ENCODE data around the gene PPP4R3A. TPM values are rescaled to one million over a fixed set of nuclear protein-coding genes. Genes with fewer than 3 reads are reported as not detected.

PPP4R3A gene
- total and polyA plus RNA-seq, 4 donors, result 43.8 to 135 (median 61.4) TPM

DNA sequence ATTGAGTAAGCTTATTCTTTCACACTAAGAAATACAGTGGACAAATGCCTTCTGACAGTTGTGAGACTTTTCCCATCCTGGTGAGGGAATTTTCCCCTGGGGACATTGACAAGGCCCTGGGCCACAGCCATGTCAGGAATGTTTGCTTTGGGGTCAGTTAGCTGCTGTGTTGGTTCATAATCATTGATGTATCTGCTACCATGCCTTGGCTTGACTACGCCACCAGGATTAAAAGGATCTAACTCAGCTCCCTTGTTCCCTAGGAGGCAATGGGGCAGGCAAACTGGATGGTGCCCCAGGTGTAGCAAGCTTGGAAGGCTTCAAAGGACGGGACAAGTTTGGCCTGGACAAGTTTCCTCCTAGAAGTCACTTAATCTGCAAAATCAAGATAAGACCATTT lies 89.4 kb downstream of the PPP4R3A start:
- DNase-seq, result no peak
- Histone ChIP-seq H3K4me1 (ENCODE audit: control insufficient read depth in 5 of 5, insufficient read depth in 5 of 5, low read length in 5 of 5) (peaks cover 0 to 27% (median 6%) of the 10 kb centered on the region in 5 donors), H3K9me3 (ENCODE audit: control insufficient read depth in 4 of 4, insufficient read depth in 3 of 4, low read length in 3 of 4) (no peaks in the 10 kb centered on the region), H3K27me3 (ENCODE audit: control insufficient read depth in 3 of 3, insufficient read depth in 3 of 3, low read length in 2 of 3) (peaks cover 0 to 8% (median 2%) of the 10 kb centered on the region in 3 donors), H3K9ac (ENCODE audit: insufficient read depth in 1 of 2, low read length in 2 of 2) (no peak overlapping the region), H3K4me3 (no peak overlapping the region), H3K36me3 (ENCODE audit: control insufficient read depth in 4 of 4, insufficient read depth in 4 of 4, low read length in 4 of 4) (no peaks in the 10 kb centered on the region), H3K27ac (ENCODE audit: low read depth in 1 of 2, low read length in 1 of 2) (no peak overlapping the region)
- TF ChIP-seq, protein P1, sequence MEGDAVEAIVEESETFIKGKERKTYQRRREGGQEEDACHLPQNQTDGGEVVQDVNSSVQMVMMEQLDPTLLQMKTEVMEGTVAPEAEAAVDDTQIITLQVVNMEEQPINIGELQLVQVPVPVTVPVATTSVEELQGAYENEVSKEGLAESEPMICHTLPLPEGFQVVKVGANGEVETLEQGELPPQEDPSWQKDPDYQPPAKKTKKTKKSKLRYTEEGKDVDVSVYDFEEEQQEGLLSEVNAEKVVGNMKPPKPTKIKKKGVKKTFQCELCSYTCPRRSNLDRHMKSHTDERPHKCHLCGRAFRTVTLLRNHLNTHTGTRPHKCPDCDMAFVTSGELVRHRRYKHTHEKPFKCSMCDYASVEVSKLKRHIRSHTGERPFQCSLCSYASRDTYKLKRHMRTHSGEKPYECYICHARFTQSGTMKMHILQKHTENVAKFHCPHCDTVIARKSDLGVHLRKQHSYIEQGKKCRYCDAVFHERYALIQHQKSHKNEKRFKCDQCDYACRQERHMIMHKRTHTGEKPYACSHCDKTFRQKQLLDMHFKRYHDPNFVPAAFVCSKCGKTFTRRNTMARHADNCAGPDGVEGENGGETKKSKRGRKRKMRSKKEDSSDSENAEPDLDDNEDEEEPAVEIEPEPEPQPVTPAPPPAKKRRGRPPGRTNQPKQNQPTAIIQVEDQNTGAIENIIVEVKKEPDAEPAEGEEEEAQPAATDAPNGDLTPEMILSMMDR (IDR thresholded peaks at IDR 0.05; ENCODE audit: control extremely low read depth, extremely low read depth), result no peak
- no peak for ATAC-seq (ENCODE audit: insufficient read depth, low FRiP score)
- 85 to 88% methylated on average over 2 of the region's 2 CpGs for WGBS, 2 donors

DNA sequence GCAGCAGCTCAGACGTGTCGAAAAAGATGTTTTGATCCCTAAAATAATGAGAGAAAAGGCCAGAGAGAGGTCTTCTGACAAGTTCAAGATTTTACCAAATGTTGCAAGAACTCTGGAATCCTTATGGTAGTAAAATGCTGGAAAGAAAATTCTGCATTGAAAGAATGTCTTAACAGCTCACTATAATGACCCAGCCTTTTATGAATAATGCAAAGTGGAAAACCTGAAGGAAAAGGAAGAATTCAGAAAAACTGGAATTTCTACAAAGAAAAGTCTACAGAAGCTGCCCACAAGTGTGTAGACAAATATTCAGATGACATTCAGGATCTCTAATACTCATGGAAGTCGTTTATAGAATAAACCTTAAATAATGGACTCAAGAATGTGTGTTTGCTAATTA lies 90.7 kb downstream of the PPP4R3A start:
- DNase-seq, result peak in 1 of 3 donors; percentile 38
- Histone ChIP-seq H3K36me3 (ENCODE audit: control insufficient read depth in 4 of 4, insufficient read depth in 4 of 4, low read length in 4 of 4) (no peaks in the 10 kb centered on the region), H3K4me1 (ENCODE audit: control insufficient read depth in 5 of 5, insufficient read depth in 5 of 5, low read length in 5 of 5) (peaks cover 0 to 27% (median 6%) of the 10 kb centered on the region in 5 donors), H3K9me3 (ENCODE audit: control insufficient read depth in 4 of 4, insufficient read depth in 3 of 4, low read length in 3 of 4) (no peaks in the 10 kb centered on the region), H3K27ac (ENCODE audit: low read depth in 1 of 2, low read length in 1 of 2) (no peak overlapping the region), H3K27me3 (ENCODE audit: control insufficient read depth in 3 of 3, insufficient read depth in 3 of 3, low read length in 2 of 3) (peaks cover 0 to 8% (median 2%) of the 10 kb centered on the region in 3 donors), H3K4me3 (no peak overlapping the region), H3K9ac (ENCODE audit: insufficient read depth in 1 of 2, low read length in 2 of 2) (peak overlapping the region in 1 of 2 donors; percentile 39)
- 52 to 65% methylated on average over 3 of the region's 3 CpGs for WGBS, 2 donors
- ATAC-seq (ENCODE audit: insufficient read depth, low FRiP score), result no peak
- TF ChIP-seq, protein P1 (IDR thresholded peaks at IDR 0.05; ENCODE audit: control extremely low read depth, extremely low read depth), result no peak

DNA sequence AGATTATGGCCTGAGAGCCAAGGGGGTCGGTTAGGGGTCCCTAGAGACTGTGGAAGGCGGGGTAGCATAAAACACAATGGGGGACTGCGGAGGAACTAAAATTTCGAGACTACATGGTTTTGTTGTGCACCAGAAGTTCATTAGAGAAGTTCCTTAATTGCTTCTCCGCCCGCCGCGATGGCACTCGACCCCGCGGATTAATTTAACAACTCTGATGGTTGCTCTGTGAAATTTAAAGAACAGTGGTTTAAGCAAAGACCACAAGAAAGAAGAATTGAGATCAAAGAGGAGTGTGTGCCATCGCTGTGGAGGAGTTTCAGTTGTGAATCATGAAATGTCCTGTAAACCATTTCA lies 91.1 kb downstream of the PPP4R3A start:
- H3K9ac ChIP-seq (ENCODE audit: insufficient read depth in 1 of 2, low read length in 2 of 2), result peak overlapping the region in 1 of 2 donors; percentile 39
- WGBS, 2 donors, result 36 to 42% methylated on average over 12 of the region's 12 CpGs
- H3K4me1 ChIP-seq (ENCODE audit: control insufficient read depth in 5 of 5, insufficient read depth in 5 of 5, low read length in 5 of 5), result peaks cover 0 to 27% (median 6%) of the 10 kb centered on the region in 5 donors

More for the DNA sequence above, 91.1 kb downstream of the PPP4R3A start:
- Histone ChIP-seq H3K4me3 (no peak overlapping the region), H3K27me3 (ENCODE audit: control insufficient read depth in 3 of 3, insufficient read depth in 3 of 3, low read length in 2 of 3) (peaks cover 0 to 8% (median 2%) of the 10 kb centered on the region in 3 donors), H3K9me3 (ENCODE audit: control insufficient read depth in 4 of 4, insufficient read depth in 3 of 4, low read length in 3 of 4) (no peaks in the 10 kb centered on the region), H3K36me3 (ENCODE audit: control insufficient read depth in 4 of 4, insufficient read depth in 4 of 4, low read length in 4 of 4) (no peaks in the 10 kb centered on the region), H3K27ac (ENCODE audit: low read depth in 1 of 2, low read length in 1 of 2) (no peak overlapping the region)
- TF ChIP-seq, protein P1 (IDR thresholded peaks at IDR 0.05; ENCODE audit: control extremely low read depth, extremely low read depth), result no peak
- DNase-seq, result no peak
- ATAC-seq (ENCODE audit: insufficient read depth, low FRiP score), result no peak

Data from lung (tissue), 12 donors.